ENCODE measurements around the gene SP100.

Gene SP100

DNA sequence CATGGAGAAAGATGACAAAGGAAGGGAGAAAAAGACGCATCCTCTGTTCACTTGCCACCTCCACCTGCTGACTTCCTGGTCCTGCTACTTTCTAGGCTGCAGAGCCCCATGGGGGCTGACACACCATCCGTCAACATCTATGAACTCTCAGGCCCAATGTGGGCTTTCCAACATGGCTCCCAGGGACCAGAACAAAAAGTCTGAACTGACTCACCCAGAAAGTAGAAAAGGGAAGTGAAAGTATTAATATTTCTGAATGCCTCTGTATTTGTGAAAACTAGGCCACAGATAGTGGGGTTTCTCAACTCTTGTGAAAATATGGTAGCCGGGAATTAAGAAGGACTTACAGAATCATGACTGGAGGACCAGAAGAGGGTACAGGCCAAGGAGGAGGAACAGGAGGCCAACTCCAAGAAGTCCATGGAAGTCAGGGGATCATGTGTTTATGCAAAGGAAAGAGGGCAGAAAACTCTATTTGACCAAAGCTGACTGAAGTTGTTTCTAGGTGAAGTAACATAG lies 173.6 kb downstream of the SP100 start:
- Histone ChIP-seq H3K4me3 (replicated peaks; ENCODE audit: low read depth, low read length) (peak overlapping the region; percentile 61), H3K27me3 (replicated peaks; ENCODE audit: control insufficient read depth, insufficient read depth, low read length) (no peaks in the 10 kb centered on the region), H3K36me3 (ENCODE audit: control insufficient read depth, insufficient read depth, low read length) (no peaks in the 10 kb centered on the region; the same call in 1 of the 2 replicates)
- peak; percentile 83 for DNase-seq (ENCODE audit: extremely low read depth, insufficient read length)
- TF ChIP-seq CTCF (IDR thresholded peaks at IDR 0.05; ENCODE audit: insufficient read depth, low read length, poor library complexity, severe bottlenecking) = peak; percentile 6

GRCh38 chr2:230590333-230590732 lies 174.3 kb downstream of the SP100 start:
- Histone ChIP-seq H3K4me3 (replicated peaks; ENCODE audit: low read depth, low read length) (no peak overlapping the region), H3K36me3 (ENCODE audit: control insufficient read depth, insufficient read depth, low read length) (no peaks in the 10 kb centered on the region), H3K27me3 (replicated peaks; ENCODE audit: control insufficient read depth, insufficient read depth, low read length) (no peaks in the 10 kb centered on the region)
- TF ChIP-seq CTCF (IDR thresholded peaks at IDR 0.05; ENCODE audit: insufficient read depth, low read length, poor library complexity, severe bottlenecking) = no peak
- DNase-seq (ENCODE audit: extremely low read depth, insufficient read length) = no peak

DNA sequence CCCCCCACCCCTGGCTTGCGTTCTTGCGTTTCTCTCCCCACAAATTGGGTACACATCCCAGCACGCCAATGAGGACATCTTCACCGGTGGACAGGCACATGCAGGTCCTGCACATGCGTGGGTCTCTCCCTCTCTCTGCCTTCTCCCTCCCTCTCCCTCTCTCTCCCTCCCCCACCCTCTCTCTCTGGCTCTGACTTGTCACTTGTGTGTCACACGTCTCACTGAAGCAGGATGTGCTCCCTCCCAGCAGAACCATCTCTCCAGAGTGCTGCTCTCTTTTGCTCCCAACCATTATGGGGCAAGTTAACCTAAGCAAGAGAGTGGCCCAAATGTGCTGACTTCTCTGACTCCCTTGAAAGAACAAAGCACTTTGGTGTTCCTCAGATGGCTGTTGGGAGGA lies 175.8 kb downstream of the SP100 start:
- Histone ChIP-seq H3K4me3 (replicated peaks; ENCODE audit: low read depth, low read length) (no peak overlapping the region), H3K27me3 (replicated peaks; ENCODE audit: control insufficient read depth, insufficient read depth, low read length) (no peaks in the 10 kb centered on the region), H3K36me3 (ENCODE audit: control insufficient read depth, insufficient read depth, low read length) (no peaks in the 10 kb centered on the region)
- no peak for TF ChIP-seq CTCF (IDR thresholded peaks at IDR 0.05; ENCODE audit: insufficient read depth, low read length, poor library complexity, severe bottlenecking)
- DNase-seq (ENCODE audit: extremely low read depth, insufficient read length) = peak; percentile 59

GRCh38 chr2:230592775-230593174 lies 176.8 kb downstream of the SP100 start:
- no peak for DNase-seq (ENCODE audit: extremely low read depth, insufficient read length)
- Histone ChIP-seq H3K36me3 (ENCODE audit: control insufficient read depth, insufficient read depth, low read length) (no peaks in the 10 kb centered on the region), H3K27me3 (replicated peaks; ENCODE audit: control insufficient read depth, insufficient read depth, low read length) (no peaks in the 10 kb centered on the region), H3K4me3 (replicated peaks; ENCODE audit: low read depth, low read length) (no peak overlapping the region)
- no peak for TF ChIP-seq CTCF (IDR thresholded peaks at IDR 0.05; ENCODE audit: insufficient read depth, low read length, poor library complexity, severe bottlenecking)

Data from GM06990 (cell line).